NCI-H1105 (cell line): Measurements from ENCODE around the gene CAMK1D.
"Not testable (repeated sequence)": the region's sequence is repeated elsewhere in the genome, so short reads cannot be mapped to it uniquely, and the experiment has no call there.

Source experiments
- DNase-seq: peaks from one replicate; lab custom pipeline; 2025; lab: John Stamatoyannopoulos, UW

The CAMK1D gene

DNA sequence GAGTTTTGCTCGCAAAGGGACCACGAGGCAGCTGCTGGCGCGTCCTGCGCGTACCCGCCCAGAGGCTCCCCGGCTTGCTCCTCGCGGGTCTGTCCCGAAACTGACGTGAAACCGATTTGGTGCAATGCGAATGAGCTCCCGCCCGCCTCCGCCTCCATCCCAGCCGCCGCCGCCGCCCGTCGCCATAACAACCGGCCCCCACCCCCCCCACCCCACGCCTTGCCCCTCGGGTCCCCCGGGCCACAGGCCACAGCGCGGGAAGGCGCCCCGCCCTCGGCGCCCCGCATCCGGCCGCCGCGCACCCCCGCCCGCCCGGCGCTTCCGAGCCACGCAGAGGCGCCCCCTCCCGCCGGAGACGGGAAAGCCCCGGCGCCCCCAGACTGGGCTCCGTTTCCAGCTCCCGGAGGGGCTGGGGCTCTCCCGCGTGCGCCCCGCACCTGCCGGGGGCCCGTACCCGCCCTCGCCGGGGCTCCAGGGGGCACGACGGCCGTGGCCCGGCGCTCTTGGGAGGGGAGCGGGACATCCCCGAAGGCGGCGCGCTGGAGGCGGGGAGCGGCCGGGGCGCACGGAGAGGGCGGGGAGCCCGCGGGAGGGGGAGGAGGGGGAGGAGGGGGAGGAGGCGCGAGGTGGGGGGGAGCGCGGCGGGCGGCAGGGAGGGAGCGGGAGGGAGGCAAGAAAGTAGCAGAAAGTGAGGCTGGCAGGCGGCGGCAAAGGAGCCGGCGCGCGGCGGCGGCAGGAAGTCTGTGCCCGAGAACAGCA is at the start of gene CAMK1D:
Gene CAMK1D, plus strand, starts transcription at position 678 of the 759 bp plus-strand sequence.
- no peak for DNase-seq

DNA sequence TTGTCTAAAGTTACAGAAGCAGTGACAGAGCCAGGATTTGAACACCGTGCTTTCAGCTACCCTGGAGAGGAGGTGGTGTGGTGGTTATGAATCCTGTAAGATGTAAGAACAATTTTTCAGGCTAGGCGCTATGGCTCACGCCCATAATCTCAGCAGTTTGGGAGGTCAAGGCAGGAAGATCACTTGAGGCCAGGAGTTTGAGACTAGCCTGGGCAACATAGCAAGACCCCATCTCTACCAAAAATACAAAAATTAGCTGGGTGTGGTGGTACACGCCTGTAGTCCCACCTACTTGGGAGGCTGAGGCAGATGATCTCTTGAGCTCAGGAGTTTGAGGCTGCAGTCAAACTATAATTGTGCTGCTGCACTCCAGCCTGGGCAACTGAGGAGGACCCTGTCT is 48.3 kb upstream of the CAMK1D start:
- DNase-seq: not testable (repeated sequence)

DNA sequence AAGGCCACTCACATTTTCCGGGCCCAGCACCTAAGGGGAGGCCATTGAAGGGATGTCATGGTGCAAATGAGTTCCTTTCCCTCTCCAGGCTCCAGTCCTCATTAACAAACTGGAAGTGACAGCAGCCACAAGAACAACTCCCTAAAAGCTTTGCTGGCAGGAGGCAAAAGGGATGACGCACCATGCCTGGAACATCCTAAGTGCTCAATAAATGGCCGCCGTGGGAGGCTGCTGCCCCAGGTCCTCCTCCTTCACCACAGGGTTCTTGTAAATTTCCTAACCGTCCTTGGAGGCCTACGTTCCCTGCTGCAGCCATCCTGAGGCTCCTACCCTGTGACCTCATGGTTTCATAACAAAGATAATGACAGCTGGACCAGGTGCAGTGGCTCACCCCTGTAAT is 41.3 kb upstream of the CAMK1D start:
- DNase-seq: no peak

DNA sequence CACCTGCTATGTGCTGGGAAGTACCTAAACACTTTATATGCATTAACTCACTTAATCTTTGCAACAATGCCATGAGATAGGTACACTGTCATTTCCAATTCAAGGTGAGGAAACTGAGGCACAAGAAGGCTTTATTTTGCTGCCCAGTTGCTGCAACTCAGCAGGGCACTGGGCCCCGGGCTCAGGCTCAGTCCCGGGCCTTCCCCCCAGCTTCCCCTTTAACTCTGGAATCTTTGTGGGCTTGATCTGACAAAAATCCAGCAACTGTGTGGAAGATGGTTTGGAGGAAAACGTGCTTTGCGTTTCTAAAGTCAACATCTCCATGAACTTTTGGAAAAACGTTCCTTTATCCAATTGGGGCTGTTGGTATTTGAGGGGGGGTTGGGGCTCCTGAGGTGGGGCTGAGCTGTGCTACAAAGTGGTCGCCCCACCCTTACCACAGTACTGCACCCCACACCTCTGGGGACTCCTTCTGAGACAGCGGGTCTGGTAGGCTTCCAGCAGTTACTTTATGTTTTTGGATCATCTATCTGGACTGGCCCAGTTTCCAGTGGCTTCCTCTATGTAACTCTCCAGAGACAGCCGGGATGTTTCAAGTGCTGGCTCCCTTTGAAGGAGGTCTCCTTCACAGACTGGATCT is 40.5 kb upstream of the CAMK1D start:
- DNase-seq: no peak

DNA sequence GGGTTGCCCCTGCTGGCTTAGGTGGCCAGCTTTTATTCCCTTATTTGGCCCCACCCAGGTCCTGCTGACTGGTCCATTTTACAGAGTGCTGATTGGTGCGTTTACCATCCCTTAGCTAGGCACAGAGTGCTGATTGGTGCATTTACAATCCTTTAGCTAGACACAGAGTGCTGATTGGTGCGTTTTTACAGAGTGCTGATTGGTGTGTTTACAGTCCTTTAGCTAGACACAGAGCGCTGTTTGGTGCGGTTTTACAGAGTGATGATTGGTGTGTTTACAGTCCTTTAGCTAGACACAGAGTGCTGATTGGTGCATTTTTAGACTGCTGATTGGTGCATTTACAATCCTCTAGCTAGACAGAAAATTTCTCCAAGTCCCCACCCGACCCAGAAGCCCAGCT is 39.6 kb upstream of the CAMK1D start:
- not testable (repeated sequence) for DNase-seq

DNA sequence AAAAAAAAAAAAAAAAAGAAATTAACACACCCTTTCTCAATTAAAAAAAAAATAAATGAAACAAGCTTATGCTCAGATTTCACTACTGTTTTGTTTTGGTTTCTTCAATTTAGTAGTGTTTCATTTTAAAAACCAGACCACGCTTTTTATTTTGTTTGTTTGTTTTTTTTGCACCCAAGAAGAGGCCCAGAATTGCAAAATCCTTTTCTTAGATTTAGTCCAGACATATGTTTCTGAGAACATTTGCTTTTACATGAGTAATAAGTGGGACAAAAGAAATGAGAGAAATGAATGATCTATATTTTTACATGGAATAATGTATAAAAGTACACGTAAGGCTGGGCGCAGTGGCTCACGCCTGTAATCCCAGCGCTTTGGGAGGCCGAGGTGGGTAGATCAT is 34.5 kb upstream of the CAMK1D start:
- no peak for DNase-seq

DNA sequence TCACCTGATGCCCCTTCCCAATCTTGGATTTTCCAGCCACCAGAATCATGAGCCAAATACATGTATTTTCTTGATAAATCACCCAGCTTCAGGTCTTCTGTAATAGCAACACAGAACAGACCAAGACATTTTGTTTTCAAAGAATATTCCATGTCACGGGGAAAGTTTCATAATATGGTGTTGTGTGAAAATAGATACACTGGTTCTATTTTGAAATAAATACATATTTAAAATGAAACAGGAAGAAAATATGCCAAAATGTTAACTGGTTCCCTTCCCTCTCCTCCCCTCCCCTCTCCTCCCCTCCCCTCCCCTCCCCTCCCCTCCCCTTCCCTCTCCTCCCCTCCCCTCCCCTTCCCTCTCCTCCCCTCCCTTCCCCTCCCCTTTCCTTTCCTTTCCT is 30.3 kb upstream of the CAMK1D start:
- DNase-seq: no peak

DNA sequence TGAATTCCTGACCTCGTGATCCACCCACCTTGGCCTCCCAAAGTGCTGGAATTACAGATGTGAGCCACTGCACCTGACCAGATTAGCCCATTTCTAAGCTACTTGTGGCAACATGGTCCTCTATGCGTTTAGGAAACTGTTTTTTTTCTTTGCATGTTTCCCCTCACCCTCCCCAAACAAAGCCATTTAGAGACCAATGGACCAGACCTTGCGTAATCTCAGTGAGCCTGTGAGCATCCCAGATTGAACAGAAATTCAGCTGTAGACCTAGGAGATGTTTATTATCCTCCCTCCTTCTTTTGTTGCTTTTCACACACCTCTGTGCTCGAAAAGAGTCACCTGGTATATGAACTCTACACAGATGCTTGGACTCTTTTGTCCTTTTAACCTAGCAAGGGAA is 28.5 kb upstream of the CAMK1D start:
- DNase-seq: no peak

DNA sequence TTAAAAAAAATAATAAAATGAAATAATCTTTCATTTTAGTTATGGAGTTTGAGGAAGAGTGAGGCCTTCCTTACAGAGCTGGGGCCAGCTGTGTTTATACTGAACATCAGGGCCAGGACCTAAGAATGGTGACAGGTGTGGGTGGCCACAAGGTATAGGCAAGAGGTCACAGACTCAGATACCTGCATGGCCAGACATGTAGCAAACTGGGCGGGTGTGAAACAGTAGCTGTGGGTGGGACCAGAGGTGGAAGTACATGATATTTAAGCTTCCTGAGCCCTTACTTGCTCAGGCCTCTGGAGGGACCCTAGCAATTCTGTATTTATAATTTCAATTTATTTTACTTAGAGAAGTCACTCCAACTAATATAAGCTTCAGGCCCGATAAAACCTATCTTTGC is 27.7 kb upstream of the CAMK1D start:
- DNase-seq: no peak

DNA sequence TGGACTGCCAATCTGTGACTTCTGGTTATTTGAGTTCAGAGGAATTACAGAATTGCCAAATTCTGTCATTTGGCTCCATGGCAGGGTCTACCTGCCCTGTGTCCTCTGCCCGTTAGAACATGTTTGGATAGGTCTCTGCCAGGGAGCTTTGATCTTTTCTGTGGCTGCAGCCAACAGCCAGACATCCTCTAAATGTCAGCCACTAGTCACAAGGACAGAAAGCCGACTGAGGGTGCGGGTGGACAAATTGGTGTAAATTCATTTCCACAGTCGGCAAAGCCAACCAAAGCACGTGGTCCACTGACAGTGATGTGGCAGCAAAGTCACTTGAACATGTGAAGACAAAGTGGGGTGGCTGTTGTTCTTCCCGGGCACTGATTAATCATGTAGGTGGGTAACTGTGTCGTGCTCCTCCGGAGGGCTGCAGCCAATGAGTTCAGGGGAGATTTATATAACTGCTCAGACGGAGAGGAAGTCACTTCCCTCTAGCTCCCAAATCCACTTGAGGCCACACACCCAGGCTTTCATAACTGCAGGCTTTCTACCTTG is 26.7 kb upstream of the CAMK1D start:
- DNase-seq: no peak

DNA sequence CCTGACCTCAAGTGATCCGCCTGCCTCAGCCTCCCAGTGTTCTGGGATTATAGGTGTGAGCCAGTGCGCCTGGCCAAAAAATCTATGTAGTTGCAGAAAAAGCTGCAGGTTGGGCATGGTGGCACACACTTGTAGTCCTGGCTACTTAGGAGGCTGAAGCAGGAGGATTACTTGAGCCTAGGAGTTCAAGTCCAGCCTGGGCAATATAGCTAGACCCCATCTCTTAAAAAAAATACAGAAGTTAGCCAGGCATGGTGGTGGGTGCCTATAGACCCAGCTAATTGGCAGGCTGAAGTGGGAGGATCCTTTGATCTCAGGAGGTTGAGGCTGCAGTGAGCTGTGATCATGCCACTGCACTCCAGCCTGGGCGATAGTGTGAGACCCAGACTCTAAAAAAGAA is 24.8 kb upstream of the CAMK1D start:
- no peak for DNase-seq

DNA sequence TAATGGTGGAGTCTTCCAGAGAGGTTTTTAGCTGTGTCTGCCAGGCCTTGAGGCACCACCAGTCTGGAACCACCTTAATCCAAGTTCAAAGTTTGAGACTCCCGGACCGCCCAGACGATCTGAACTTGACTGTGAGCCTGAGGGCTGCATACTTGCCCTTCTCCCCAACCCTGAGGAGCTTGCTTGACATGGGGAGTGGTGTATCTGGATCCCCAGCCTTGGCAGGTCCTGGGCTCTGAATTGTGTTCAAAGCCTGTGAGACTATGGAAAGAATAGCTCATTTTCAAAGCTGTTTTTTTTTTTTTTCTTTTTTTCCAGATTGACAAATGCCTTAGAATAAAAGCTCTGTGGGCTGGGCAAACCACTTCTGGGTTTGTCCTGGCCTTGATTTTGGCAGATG is 22.3 kb upstream of the CAMK1D start:
- DNase-seq: no peak

DNA sequence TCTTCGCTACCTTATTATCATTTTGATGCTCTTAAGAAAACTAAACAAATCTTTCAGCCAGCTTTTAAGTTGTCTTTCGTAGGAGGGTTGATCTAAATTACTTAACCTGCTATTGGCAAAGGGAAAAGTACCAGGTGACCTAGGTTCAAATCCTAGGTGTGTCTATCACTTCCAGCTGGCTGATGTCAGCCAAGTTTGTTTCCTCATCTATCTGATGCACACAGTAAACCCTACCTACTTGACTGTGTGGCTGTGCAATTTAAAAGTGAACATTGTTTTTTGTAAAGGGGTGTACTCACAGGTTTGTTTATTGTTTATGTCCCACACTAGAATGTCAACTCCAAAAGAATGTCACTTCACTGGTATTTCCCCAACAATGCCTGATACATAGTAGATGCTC is 21.9 kb upstream of the CAMK1D start:
- DNase-seq: no peak

DNA sequence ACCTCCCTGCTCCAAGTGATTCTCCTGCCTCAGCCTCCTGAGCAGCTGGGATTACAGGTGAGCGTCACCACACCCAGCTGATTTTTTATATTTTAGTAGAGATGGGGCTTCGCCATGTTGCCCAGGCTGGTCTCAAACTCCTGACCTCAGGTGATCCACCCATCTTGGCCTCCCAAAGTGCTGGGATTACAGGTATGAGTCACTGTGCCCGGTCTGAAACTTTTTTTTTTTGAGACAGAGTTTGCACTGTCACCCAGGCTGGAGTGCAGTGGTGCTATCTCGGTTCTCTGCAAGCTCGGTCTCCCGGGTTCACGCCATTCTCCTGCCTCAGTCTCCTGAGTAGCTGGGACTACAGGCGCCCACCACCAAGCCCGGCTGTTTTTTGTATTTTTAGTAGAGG is 21.0 kb upstream of the CAMK1D start:
- DNase-seq: not testable (repeated sequence)

DNA sequence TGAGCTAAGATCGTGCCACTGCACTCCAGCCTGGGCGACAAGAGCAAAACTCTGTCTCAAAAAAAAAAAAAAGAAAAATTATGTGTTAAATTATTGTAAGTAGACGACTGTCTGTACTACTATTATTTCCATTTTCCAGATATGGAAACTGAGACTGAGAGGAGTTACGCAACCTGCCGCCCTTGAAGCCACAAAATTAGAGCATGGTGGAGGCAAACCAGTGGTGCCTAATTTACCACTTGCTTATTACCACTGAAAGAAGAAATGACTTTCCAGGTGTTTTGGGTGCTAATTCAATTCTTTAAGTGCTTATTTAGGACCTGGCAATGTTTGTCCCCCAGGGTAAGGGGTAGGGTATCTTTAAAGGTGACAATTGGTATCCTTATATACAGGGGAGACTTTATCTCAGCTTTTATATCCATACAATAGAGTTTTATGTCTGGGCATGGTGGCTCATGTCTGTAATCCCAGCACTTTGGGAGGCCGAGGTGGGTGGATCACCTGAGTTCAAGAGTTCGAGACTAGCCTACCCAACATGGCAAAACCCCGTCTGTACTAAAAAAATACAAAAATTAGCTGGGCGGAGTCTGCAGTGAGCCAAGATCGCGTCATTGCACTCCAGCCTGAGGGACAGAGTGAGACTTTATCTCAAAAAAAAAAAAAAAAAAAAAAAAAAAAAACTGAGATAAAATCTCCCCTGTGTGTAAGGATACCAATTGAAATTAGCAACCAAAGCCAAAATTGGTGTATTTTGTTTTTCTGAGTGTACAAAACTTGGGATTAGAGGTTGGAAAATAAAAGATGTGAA is 16.6 kb upstream of the CAMK1D start:
- no peak for DNase-seq

DNA sequence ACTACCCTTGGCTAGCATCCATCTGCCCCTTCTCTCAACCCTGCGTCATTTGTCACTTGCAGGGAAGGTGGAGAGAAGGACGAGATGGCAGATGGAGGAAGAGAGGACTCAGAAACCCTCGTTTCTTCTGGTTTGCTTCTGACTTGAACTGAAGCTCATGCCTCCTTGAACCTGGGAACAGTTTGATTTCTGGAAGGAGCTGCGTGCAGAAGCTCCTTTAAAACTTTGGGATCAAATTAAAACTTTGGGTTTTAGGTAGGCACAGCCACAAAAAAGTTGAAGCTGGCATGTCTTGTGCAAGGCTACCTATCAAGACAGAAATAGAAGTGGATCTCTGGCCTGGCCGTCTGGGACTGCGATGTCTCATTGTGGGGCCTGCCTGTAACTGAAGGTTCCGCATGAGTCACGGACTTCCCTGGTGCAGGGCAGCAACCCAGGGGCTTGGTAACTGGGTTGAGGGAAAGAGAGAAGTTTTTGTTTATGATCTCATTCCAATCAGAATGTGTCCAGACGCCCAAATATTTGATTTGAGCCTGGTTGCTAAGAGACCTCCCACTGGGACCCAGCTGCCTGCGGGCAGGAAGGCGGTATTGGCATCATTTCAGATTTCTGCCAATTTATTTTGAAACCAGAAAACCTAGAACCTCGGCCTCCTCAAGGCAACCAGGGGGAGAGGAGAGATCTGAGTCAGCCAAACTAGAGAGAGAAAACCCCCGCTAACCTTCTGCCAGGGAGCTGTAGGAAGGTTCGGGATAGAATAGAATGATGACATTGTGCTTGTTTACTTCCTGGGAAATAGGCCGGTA is 15.8 kb upstream of the CAMK1D start:
- DNase-seq: no peak

DNA sequence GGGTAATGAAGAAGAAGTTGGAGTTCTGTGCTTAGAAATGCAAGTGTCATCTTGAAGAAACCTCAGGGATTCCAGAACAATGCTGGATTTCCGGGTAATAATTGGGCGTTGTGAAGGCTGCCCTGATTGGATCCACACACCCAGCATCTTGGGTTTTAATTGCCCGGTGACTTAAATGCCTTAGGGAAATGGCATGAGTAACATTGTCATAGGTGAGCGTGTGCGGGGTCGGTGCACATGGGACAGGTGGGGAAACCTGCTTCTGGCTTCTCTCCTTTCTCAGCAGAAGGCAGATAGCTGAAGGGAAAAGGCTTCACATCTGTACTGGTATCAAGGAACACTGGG is 15.2 kb upstream of the CAMK1D start:
- DNase-seq: no peak

DNA sequence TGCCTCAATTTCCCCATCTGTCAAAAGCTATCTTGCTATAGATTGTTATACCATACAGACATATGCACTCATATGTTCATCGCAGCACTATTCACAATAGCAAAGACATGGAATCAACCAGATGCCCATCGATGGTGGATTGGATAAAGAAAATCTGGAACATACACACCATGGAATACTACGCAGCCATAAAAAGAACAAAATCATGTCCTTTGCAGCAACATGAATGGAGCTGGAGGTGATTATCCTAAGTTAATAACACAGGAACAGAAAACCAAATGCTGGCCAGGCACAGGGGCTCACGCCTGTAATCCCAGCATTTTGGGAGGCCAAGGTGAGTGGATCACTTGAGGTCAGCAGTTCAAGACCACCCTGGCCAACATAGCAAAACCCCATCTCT is 14.2 kb upstream of the CAMK1D start:
- DNase-seq: not testable (repeated sequence)

DNA sequence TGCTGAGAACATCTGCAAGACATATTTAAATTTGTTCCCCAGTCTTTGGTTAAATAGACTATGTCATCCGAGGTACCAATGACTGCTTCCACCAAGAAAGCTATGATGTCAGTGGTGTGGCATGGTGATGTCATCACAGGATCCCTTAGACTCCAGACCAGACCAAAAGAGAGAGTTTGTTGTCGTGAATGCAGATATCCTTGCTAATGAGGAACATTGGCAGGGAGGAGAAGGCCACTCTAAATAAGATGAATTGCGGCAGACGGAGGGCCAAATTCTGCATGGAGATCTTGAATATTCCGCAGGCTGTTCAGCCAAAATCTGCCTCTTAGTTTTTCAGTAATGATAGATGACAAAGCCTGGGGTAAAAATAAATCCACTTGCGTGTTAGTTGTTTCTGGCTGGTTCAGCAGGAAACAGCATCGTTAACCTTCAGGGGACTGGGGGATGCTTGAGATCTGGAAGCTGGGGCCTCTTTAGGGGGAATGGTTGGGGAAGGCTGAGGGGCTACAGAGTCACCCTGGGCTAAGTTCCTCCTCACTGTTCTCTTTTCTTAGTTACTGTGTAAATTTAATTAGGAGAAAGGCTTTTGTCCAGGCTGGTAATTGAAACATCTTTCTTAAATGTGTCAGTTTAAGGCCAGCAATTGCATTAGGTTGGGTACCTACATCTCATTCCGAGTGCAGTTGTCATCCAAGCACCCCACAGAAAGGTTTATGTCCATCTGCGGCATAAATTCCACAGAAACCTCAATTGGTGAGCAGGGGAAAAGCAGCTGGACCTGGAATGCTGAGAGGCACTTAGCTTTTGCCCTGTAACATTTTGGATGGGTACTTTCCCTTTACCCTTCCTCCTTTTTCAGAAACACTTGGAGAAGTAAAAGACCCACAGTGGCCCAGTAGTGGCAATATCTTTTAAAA is 11.6 kb upstream of the CAMK1D start:
- DNase-seq: no peak

DNA sequence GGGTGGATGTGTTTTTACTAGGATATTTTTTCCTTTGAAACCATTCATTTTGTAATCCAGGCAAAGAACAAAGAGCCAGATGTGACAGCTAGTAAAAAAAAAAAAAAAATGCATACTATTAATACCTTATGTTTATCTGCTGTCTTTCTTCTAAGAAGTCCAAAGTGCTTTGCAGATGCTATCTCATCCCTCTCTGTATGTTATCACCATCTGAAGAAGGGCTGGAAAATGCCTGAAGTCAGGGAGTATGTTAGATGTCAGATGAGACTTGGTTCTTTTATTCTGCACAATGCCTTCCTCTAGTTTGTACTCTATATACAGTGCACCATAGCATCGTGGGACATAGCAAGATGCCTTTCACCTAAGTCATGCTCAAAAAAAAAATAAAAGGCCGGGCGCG is 10.4 kb upstream of the CAMK1D start:
- DNase-seq: no peak

DNA sequence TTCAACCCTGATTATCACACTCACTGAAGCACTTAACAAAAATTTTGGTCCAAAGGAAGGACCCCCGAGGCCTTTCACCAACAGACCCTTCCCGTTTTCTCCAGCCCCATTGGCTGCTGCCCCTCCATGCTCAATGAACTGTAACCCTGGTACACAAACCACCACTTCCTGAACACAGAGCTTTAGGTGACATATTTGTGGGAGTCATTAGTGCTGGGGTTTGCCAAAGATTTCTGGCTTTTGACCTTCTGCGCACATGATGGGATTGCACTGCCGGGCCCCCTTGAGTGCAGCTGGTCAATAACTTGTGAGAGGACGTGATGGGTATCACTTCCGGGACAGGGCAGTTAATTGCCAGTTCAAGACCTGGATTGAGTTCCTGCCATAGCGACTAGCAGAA is 9.0 kb upstream of the CAMK1D start:
- DNase-seq: no peak
